HG02938 (cell line): ENCODE results near the gene YEATS4.

ENCODE experiments used
- ATAC-seq: cut with Tn5 transposase; IDR thresholded peaks from one replicate; pipeline ENCODE4 v1.9.1; 2021; ENCODE audit warnings: mild to moderate bottlenecking, moderate library complexity; ENCODE audit not compliant: unreplicated experiment

Gene YEATS4

DNA sequence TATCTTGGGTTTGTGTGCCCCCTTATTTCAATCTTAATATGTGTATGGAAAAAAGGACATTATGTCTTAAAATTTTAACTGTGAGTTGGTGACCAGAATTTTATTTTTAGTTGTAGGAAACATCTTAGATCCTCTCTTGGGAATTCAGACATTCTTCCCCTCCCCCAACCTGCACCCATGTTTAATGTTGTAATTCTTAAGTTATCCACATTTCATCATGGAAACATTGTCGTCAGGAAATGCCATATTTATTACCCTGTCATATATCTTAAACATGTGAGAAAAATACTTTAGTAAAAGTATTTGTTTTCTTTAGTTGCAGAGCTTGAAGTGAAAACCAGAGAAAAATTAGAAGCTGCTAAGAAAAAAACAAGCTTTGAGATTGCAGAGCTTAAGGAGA lies 30.3 kb downstream of the YEATS4 start:
- no peak for ATAC-seq

DNA sequence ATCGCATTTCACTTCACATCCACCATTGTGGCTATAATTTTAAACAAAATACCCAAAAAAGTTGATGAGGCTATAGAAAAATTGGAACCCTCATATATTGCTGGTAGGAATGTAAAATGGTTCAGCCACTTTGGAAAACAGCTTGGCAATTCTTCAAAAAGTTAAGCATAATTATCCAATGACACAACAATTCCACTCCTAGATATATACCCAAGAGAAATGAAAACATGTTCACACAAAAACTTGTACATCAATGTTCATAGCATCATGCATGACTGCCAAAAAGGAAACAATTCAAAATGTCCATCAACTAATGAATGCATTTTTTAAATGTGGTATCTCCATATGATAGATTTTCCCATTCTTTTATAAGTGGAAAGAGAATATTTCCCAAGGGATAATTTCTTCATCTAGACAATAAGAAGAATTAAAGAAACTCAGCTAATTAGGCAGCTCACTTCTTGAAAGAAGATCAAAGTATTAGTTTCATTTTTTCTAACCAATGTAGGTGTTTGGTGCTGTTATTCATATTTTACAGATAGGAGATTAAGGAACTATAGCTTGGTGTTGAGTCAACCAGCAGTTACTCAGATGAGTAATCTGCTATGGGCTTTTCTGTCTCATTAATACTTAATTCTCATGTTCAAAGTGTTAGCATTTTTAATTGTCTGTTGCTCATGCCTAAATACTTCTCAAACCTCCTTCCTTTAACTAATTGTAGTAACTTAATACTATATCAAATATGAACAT lies 32.8 kb downstream of the YEATS4 start:
- ATAC-seq = peak; percentile 90

DNA sequence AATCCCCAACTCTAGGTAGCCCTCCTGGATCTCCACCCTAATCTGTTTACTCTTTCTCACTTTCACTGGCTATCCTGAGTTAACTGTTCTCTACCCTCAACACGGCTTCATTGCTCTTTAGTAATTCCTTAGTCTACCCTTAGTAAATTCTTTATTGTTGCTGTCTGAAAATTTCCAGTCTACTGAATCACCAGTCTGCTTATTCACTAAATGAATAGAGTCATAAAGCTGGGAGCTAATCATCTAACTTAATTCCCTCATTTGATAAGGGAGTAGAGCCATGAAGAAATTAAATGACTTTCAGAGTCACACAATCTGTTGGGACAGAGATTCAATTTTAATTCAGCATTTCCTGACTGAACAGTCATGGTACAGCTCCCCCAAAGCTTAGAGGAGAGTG lies 36.5 kb downstream of the YEATS4 start:
- no peak for ATAC-seq

DNA sequence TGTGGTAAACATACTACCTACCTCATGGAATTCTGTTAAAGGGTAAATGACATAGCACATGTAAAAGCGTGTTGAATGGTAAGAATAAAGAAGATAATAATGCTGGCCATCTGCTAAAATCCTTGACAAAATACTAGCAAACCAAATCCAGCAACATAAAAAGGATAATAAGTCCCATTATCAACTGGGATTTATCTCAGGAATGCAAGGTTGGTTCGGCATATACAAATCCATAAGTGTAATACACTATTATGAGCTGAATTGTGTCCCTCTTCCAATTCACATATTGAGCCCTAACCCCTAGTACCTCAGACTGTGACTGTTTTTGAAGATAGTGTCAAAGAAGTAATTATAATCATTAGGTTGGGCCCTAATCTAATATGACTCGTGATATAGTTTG lies 37.4 kb downstream of the YEATS4 start:
- ATAC-seq = no peak

DNA sequence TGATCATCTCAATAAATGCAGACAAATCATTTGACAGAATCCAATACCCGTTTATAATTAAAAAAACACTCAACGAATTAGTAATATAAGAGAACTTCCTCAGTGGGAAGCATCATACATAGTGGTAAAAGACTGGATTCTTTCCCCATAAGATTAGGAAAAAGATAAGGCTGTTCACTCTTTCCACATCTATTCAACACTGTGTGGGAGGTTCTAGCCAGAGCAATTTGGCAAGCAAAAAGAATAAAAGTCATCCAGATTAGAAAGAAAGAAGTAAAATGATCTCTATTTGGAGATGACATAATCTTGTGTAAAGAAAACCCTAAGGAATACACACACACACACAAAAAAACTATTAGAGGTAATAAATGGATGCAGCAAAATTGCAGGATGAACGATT lies 38.4 kb downstream of the YEATS4 start:
- no peak for ATAC-seq

DNA sequence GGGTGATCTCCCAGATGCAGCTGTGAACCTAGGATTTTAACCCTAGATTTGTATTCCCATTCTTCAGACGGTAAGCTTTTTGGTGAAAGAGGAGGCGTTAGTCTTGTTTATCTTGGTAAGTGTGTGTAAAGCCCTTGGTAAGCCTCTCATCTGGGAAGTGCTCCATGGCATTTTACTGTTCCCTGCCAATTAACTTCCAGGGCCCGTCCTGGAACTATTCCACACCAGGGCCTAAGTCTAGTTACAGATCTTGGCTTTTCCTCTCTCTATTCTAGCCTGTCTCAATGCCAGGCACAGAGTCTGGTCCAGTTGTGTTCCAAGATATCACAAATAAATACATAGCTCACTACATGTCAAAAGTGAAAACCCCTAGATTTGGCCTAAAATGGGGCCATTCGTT lies 42.4 kb downstream of the YEATS4 start:
- ATAC-seq = no peak

DNA sequence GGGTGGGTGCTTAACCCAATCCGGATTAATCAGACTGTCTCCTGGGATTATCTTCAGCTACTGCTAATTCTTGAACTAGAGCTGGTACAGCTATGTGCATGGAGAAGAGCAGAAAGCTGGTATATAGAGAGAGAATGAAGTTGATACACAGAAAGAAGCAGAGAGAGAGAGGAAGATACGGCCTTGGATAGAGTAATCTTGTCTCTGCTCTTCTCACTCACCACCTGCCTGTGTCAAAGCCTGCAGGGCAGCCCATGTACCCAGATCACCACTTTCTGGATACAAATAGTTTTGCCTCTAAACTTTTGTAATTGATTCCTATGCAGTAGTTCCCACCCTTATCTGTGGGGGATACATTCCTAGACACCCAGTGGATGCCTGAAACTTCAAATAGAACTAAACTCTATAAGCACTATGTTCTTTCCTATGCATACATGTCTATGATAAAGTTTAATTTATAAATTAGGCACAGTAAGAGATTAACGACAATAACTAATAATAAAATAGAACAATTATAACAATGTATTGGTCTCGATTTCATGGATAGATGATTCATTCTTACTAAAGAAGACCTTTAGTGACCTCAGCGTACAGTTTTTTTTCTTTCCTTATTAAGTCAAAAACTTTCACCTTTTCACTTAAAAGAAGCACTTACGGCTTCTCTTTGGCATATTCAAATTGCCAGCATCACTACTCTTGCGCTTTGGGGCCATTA lies 45.5 kb downstream of the YEATS4 start:
- no peak for ATAC-seq

DNA sequence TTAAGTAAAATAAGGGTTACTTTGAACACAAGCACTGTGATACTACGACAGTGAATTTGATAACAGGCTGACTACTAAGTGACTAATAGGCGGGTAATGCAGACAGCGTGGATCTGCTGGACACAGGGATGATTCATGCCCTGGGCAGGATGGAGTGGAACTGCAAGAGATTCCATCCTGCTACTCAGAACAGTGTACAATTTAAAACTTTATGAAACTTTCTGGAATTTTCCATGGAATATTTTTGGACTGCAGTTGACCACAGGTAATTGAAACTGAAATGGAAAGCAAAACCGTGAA lies 46.0 kb downstream of the YEATS4 start:
- ATAC-seq = no peak

DNA sequence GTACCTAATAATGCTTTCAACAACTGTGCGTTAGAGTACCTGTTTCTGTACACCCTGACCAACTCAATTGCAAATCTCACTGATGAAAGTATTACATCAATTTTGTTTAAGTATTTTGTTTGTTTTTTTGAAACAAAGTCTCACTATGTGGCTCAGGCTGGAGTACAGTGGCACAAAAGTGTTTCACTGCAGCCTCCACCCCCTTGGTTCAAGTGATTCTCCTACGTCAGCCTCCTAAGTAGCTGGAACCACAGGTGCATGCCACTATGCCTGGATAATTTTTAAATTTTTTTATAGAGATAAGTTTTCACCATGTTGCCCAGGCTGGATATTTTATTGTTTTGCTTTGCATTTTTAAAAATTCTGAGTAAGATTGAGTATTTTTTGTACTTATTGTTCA lies 46.7 kb downstream of the YEATS4 start:
- no peak for ATAC-seq

DNA sequence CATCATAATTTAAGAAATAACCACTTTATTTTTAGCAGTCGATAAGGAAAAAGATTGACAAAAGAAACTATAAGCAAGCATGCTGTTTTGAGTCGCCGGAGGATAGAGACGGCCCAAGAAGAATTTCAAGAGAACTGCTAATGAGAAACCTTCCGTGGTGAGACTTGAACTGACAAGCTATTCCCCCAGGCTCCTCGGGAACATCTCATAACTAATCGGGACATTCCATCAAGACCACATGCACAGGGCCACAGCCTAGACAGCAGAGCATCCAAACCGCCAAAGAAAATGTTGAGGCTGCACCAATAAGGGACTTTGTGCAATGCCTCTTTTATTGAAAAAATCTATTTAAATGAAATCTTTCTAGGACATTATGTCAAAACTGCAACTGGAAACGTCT lies 51.0 kb downstream of the YEATS4 start:
- ATAC-seq = no peak

DNA sequence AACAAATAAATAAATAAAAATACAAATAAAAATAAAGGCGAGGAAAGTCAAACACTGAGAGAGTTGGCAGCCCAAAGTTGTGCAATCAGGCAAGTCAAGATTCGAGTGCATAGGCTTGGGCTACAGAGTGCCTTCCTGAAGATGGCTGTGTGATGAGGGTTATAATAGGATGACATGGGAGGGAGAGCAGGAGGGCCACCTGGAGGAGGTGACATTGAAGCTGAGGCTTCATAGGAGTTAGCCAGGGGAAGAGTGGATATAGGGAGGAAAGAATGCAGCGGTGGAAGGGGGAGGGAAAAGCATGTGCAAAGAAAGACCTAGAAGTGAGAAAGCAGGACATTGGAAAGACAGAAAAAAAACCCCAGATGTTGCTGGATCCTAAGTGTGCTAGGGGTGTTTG lies 53.1 kb downstream of the YEATS4 start:
- no peak for ATAC-seq

DNA sequence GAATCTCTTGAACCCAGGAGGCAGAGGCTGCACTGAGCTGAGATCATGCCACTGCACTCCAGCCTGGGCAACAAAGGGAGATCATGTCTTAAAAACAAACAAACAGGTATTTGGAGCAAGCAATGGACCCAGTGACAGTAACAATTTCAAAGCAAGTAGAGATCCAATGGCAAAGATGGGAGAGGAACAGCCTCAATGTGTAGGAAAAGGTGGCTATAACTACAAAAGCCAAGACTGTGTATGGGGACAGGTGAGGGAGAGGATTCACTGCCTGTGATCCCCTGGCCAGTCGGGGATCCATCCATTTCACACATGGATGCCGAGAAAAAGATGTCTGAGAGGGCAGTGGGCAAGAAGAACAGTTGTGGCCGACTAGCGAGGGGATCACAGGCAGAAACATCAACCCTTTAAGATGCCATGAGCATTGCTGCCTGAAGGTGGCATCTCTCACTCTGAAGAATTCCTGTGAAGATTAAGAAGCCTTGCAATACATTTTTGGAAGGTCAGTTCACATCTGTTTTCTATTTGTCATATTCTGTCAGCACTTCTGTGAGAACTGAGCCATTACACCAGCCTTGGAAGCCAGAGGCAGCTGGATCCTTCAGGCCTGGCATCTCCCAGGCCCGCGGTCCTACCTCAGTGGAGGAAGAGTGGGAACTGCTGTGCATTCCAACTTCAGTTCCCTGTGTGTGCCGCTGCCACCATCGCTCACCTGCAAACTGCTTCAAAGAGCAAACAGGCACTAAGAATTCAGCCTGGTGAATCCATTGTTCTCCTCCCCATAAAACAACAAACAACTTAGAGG lies 56.1 kb downstream of the YEATS4 start:
- ATAC-seq = no peak

DNA sequence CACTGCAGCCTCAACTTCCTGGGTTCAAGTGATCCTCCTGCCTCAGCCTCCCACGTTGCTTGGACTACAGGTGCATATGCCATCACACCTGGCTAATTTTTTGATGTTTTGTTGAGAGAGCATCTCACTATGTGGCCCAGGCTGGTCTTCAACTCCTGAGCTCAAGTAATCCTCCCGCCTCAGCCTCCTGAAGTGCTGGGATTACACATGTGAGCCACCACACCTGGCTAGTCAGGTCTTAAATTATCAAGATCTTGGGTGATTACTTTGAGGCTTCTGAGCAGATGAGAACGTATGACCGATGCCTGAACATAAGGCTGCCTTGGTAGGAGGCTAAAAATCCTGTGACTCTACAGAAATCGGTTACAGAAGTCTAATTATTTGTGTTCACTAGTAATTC lies 57.7 kb downstream of the YEATS4 start:
- ATAC-seq = no peak

DNA sequence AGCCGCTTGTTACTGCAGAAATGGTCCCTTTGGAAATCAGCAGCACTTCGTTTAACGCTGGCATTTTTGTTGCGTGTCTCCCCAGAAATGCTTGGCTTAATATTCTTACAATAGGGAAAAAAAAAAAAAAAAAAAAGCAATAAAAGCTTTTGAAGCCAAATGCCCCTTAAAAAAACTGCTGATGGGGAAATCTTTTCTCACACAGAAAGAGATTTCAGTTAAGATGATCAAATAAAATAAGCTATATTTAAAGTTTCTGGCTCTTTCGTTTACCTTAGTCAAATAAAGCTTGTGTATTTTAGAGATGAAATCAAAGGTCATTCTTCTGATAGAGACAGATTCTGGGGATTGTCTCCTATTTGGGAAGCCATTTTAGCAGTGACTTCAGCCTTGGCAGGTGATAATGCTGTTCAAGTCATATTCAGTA lies 58.2 kb downstream of the YEATS4 start:
- no peak for ATAC-seq

DNA sequence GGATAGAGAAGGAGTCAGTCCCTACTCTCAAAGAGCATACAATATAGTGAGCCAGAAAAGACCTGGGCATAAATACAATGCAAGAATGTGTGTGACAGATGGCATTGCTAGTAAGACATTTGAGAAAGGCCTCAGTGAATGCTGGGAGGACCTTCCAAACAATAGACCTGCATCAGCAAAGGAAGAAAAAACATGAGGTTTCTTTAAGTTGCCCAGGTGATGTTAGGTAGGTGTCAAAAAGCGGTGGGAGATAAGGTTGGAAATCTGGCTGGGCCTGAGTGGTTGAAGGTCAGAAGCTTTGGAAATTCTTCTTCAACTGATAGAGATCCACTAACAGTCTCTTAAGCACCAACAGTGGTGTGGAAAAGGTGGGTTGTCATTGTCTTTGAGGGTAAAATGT lies 60.2 kb downstream of the YEATS4 start:
- ATAC-seq = no peak

DNA sequence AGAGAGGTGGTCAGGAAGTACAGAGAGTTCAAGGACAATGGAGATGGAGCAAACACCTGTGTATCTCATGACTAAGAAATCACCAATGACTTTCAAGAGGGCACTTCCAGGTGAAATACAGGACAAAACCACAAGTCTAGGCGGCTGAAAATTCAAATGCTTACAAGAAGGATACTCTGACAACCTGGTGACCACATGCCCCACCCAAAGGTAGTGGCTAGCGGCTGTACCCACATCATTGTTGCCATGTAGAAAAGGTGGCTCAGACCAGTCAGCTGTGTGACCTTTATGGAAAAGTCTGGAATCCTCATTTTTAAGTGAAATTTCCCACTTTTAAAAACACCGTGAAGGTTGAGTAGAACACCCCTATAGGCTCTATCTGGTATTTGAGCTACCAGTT lies 62.0 kb downstream of the YEATS4 start:
- no peak for ATAC-seq

DNA sequence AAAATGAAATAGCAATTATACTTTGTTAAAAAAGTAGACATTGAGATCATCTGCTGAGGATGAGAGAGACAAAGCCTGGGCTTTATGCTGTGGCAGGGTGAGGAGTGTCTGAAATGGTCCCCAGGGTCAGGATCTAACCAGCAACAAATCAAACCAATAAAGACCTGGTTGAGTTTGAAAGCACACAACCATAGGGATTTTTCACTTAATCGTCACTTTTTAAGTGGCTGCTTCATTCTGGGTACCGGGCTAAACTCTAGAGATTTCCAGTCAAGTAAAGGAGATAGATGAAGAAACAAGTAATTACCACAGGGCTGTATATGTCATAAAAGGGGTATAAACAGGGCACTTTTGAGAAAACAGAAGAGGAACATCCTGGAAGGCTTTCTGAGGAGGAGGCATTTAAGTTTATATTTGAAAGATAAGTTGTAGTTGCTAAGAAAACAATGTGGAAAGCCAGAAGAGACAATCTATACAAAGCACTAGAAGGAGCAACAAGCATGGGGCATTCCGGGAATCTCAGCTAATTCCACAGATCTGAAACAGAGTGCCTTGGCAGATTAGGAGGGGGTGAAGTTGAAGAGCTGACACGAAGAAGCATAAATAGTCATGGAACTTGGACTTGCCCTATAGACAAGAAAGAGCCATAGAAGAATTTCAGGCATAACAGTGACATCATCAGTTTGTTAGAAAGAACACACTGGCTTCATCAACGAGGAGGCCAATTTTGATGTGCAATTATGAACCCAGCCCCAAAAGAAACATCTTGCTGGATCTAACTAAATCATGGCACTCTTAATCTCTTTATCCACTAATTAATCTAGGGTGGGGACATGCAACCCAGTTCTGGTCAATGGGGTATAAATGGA lies 63.7 kb downstream of the YEATS4 start:
- ATAC-seq = no peak

DNA sequence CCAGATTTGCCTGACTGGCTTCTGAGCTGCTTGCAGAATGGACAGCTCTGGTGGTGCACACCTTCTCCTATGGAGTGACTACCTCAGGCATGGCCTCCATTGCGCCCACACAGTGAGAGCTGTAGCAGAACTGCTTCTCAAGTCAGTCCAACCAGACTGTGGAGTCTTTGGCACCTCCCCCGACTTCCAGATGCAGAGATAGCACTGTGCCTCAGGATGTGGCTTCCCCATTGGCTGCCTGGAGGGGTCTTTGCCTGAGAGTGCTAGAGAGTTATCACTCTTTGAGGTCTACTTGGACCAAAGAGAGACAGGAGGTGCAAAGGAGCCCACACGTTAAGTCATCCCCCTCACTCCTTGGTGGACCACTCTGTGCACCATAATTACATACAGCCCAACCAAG lies 65.9 kb downstream of the YEATS4 start:
- ATAC-seq = no peak

DNA sequence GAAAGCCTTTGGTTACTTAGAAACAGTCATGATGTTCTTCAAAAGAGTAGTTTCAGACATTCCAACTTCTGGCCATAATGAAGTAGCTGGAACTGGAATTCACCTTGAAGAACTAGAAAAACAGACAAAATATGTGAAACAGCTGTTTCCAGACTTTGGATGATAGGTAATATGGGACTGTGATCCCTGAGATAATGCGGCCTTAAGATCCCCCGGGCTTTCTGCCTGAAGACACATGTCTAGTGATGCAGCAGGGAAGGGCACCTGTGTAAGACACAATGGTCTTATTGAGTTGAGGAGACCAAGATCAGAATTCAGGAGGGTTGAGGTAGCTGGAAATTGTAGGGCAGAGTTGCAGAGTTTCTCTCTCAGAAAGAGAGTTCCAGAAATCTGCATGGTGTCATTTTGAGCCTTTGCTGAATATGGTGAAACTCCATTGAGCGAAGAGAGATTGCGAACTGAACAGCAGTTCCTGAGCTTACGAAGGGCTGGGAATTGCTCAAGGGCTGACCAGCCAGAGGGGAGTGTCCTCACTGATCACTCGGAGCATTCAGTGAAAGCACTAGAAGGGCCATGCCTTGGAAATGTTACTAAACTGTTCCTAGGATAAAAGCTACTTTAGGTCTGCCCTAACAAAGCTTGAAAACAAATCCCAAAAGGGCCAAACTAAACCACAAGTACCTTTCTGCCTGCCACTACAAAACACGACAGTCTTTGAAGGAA lies 69.0 kb downstream of the YEATS4 start:
- no peak for ATAC-seq

DNA sequence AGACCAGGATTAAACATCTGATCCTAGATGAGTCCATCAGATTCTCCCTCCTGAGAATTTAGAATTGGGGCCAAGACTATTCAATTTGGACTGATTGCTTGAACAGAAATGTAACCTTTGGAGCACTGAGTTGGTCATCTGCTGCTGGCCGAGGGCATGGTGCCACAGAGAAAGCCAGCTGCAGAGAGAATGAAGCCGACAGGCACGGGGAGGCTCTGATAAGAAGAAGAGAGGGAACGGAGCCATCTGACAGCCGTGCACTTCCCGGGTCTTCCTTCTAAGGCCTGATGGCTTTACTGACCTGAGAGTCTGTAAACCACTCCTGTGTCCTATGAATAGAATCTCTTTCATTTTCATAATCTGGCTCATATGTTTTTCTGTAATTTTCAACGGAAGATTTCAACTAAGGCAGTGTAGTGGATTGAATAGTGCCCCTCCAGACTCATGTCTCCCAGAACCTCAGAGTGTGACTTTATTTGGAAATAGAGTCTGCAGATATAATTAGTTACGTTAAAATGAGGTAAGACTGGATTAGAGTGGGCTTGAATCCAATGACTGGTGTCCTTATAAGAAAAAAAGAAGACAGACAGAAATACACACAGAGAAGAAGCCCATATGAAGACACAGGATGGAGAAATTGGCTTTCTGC lies 71.5 kb downstream of the YEATS4 start:
- ATAC-seq = no peak
